HG02970 (cell line): ENCODE results near the gene PRTN3.

ENCODE experiments used
- ATAC-seq: cut with Tn5 transposase; IDR thresholded peaks from one replicate; pipeline ENCODE4 v1.9.1; 2021; ENCODE audit warnings: mild to moderate bottlenecking, moderate library complexity, moderate number of reproducible peaks; ENCODE audit not compliant: unreplicated experiment, low FRiP score

Gene PRTN3

GRCh38 chr19:802498-803098 lies 38.2 kb upstream of the PRTN3 start:
- ATAC-seq: no peak

GRCh38 chr19:803099-803561 lies 37.7 kb upstream of the PRTN3 start:
- ATAC-seq: no peak

DNA sequence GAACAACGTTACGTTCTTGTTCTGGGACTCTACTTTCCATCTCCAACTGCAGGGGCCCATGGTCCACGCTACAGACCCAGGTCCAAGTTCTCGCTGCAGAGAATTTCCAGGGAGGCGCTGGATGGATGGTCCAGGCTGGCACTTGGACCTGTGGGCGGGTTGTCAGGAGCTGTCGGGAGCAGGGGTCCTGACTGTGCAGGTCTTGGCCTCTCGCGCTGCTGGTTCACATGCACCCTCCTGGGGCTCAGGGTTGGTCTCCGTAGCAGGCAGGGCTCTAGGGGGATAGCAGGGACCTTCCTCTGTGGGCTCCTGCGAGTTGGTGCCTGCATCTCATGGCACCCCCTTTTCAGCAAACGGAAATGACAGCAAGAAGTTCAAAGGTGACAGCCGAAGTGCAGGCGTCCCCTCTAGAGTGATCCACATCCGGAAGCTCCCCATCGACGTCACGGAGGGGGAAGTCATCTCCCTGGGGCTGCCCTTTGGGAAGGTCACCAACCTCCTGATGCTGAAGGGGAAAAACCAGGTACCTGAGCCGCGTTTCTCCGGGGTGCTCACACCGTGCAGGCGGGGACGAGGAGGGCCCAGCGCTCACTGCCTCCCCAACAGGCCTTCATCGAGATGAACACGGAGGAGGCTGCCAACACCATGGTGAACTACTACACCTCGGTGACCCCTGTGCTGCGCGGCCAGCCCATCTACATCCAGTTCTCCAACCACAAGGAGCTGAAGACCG lies 36.9 kb upstream of the PRTN3 start:
- no peak for ATAC-seq

DNA sequence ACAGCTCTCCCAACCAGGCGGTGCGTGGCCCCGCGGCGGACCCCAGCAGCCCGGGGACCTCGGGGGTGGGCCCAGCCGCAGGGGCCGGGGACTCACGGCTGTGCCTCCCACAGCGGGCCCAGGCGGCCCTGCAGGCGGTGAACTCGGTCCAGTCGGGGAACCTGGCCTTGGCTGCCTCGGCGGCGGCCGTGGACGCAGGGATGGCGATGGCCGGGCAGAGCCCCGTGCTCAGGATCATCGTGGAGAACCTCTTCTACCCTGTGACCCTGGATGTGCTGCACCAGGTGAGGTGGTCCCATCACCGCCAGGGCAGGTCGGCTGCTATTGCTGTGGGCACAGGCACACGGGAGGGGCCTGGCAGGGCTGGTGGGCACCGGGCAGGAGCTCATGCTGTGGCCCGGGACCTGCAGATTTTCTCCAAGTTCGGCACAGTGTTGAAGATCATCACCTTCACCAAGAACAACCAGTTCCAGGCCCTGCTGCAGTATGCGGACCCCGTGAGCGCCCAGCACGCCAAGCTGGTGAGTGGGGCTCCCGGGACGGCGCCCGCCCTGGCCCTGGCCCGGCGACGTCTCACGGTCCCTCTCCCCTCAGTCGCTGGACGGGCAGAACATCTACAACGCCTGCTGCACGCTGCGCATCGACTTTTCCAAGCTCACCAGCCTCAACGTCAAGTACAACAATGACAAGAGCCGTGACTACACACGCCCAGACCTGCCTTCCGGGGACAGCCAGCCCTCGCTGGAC lies 36.2 kb upstream of the PRTN3 start:
- ATAC-seq: no peak

GRCh38 chr19:805166-805551 lies 35.6 kb upstream of the PRTN3 start:
- ATAC-seq: no peak

GRCh38 chr19:805600-806550 lies 34.9 kb upstream of the PRTN3 start:
- ATAC-seq: no peak

- ATAC-seq: no peak
Observed at GRCh38 chr19:806815-807421, 33.9 kb upstream of the PRTN3 start.

GRCh38 chr19:807627-808422 lies 33.0 kb upstream of the PRTN3 start:
- no peak for ATAC-seq

- ATAC-seq: no peak
Observed at GRCh38 chr19:808423-808775, 32.4 kb upstream of the PRTN3 start.

GRCh38 chr19:810077-810855 lies 30.5 kb upstream of the PRTN3 start:
- no peak for ATAC-seq

DNA sequence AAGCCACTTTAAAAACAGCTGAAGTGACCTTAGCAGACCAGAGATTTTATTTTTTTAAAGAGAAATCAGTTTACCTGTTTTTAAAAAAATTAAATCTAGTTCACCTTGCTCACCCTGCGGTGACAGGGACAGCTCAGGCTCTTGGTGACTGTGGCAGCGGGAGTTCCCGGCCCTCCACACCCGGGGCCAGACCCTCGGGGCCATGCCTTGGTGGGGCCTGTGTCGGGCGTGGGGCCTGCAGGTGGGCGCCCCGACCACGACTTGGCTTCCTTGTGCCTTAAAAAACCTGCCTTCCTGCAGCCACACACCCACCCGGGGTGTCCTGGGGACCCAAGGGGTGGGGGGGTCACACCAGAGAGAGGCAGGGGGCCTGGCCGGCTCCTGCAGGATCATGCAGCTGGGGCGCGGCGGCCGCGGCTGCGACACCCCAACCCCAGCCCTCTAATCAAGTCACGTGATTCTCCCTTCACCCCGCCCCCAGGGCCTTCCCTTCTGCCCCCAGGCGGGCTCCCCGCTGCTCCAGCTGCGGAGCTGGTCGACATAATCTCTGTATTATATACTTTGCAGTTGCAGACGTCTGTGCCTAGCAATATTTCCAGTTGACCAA lies 29.8 kb upstream of the PRTN3 start:
- ATAC-seq: no peak

DNA sequence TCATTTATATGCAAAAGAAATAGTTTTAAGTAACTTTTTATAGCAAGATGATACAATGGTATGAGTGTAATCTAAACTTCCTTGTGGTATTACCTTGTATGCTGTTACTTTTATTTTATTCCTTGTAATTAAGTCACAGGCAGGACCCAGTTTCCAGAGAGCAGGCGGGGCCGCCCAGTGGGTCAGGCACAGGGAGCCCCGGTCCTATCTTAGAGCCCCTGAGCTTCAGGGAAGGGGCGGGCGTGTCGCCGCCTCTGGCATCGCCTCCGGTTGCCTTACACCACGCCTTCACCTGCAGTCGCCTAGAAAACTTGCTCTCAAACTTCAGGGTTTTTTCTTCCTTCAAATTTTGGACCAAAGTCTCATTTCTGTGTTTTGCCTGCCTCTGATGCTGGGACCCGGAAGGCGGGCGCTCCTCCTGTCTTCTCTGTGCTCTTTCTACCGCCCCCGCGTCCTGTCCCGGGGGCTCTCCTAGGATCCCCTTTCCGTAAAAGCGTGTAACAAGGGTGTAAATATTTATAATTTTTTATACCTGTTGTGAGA lies 29.2 kb upstream of the PRTN3 start:
- ATAC-seq: no peak

DNA sequence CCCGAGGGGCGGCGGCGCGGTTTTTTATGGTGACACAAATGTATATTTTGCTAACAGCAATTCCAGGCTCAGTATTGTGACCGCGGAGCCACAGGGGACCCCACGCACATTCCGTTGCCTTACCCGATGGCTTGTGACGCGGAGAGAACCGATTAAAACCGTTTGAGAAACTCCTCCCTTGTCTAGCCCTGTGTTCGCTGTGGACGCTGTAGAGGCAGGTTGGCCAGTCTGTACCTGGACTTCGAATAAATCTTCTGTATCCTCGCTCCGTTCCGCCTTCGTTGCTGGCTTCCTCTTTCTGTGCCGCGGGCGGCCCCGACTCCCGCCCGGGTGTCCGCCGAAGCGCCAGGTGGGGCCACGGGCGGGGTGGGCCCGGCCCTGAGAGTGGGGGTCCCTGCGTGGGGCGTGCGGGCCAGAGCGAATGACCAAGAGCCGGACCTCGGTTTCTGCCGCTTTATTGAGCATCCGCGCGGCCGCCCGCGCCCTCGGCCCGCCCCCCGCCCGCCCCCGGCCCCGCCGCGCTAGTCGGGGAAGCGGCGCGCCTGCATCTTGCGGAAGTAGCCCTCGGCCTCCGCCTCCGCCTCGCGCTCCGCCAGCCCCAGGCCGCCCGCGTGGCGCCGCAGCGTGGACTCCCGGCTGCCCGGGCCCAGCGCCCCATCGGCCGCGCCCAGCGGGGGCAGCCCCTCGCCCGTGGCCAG lies 28.6 kb upstream of the PRTN3 start:
- ATAC-seq: no peak

DNA sequence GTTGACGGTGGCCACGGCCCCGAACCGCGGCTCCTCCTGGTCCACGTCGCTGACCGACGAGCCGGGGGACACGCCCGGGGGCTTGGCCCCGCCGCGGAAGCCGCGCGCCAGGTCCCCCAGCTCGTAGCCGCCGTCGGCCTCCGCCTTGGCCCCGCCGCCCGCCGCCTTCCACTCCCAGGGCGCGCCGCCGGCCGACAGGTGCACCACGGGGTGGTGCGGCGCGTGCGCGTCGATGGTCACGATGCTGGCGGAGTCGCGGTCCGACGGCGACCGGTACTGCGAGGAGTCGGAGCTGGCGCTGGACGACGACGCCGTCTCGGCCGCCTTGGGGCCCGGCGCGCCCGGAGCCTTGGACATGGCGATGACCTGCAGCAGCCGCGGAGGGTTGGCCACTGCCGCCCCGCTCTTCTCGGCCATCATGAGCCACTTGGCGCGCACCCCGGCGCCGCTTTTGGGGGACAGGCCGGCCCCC lies 28.0 kb upstream of the PRTN3 start:
- ATAC-seq: no peak

- ATAC-seq: no peak
Observed at GRCh38 chr19:813219-814151, 27.3 kb upstream of the PRTN3 start.
